ENCODE results near the gene ZSWIM5.

GRCh38 chr1:45187725-45188124 lies 18.7 kb downstream of the ZSWIM5 start:
- no peak for TF ChIP-seq MAX (CRISPR knock-in tag; IDR thresholded peaks at IDR 0.05)
- TF ChIP-seq, protein P1, sequence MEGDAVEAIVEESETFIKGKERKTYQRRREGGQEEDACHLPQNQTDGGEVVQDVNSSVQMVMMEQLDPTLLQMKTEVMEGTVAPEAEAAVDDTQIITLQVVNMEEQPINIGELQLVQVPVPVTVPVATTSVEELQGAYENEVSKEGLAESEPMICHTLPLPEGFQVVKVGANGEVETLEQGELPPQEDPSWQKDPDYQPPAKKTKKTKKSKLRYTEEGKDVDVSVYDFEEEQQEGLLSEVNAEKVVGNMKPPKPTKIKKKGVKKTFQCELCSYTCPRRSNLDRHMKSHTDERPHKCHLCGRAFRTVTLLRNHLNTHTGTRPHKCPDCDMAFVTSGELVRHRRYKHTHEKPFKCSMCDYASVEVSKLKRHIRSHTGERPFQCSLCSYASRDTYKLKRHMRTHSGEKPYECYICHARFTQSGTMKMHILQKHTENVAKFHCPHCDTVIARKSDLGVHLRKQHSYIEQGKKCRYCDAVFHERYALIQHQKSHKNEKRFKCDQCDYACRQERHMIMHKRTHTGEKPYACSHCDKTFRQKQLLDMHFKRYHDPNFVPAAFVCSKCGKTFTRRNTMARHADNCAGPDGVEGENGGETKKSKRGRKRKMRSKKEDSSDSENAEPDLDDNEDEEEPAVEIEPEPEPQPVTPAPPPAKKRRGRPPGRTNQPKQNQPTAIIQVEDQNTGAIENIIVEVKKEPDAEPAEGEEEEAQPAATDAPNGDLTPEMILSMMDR (IDR thresholded peaks at IDR 0.05 in 2 of 3, conservative IDR thresholded peaks at IDR 0.05 in 1 of 3; ENCODE audit: insufficient read depth in 2 of 3, low read depth in 1 of 3, low read length in 3 of 3) = no peak
- no peak for TF ChIP-seq ZNF639 (CRISPR knock-in tag; conservative IDR thresholded peaks at IDR 0.05 in 1 of 2, IDR thresholded peaks at IDR 0.05 in 1 of 2)
- TF ChIP-seq SMARCA5 (IDR thresholded peaks at IDR 0.05) = no peak
- TF ChIP-seq FOSL1 (tag; conservative IDR thresholded peaks at IDR 0.05) = no peak
- TF ChIP-seq USF1 (CRISPR knock-in tag; IDR thresholded peaks at IDR 0.05) = no peak
- no peak for TF ChIP-seq HDAC2 (IDR thresholded peaks at IDR 0.05)
- no peak for TF ChIP-seq POLR2A (conservative IDR thresholded peaks at IDR 0.05)
- TF ChIP-seq, protein P2, sequence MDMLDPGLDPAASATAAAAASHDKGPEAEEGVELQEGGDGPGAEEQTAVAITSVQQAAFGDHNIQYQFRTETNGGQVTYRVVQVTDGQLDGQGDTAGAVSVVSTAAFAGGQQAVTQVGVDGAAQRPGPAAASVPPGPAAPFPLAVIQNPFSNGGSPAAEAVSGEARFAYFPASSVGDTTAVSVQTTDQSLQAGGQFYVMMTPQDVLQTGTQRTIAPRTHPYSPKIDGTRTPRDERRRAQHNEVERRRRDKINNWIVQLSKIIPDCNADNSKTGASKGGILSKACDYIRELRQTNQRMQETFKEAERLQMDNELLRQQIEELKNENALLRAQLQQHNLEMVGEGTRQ (CRISPR knock-in tag; IDR thresholded peaks at IDR 0.05) = no peak
- TF ChIP-seq CHD2 (IDR thresholded peaks at IDR 0.05; ENCODE audit: low read depth, low read length) = no peak
- TF ChIP-seq RBFOX2 (IDR thresholded peaks at IDR 0.05; ENCODE audit: low read depth, low read length) = no peak
